Measurements from ENCODE around the gene BUD13.

DNA sequence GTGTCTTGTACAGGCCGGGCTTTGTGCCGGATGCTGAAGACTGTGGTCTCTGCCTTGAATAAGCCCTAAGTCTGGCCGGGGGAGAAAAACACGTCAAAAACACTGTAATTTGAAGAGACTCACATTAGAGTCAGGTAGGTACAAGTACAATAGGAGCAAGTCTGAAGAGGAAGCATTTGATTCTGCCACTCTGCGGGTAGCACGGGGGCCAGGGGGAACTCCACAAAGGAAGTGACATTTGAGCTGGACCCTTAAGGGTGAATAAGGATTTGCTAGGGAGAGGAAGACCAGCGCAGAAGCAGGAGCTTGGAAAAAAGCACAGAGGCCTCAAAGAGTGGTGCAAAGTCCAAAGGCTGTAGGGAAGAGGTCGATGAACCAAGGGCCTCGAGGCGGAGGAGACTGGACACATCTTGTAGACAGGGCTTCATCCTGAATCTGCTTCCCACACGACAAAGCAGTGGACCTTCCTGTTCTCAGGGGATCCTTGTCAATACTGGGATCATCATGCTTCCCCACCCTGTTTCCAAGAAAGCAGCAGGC is 38.7 kb downstream of the BUD13 start:
- TF ChIP-seq, protein P1, sequence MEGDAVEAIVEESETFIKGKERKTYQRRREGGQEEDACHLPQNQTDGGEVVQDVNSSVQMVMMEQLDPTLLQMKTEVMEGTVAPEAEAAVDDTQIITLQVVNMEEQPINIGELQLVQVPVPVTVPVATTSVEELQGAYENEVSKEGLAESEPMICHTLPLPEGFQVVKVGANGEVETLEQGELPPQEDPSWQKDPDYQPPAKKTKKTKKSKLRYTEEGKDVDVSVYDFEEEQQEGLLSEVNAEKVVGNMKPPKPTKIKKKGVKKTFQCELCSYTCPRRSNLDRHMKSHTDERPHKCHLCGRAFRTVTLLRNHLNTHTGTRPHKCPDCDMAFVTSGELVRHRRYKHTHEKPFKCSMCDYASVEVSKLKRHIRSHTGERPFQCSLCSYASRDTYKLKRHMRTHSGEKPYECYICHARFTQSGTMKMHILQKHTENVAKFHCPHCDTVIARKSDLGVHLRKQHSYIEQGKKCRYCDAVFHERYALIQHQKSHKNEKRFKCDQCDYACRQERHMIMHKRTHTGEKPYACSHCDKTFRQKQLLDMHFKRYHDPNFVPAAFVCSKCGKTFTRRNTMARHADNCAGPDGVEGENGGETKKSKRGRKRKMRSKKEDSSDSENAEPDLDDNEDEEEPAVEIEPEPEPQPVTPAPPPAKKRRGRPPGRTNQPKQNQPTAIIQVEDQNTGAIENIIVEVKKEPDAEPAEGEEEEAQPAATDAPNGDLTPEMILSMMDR (IDR thresholded peaks at IDR 0.05; ENCODE audit: poor library complexity, severe bottlenecking): no peak
- TF ChIP-seq REST (IDR thresholded peaks at IDR 0.05; ENCODE audit: borderline replicate concordance): no peak
- TF ChIP-seq MXI1 (conservative IDR thresholded peaks at IDR 0.05; ENCODE audit: poor library complexity, severe bottlenecking): no peak
- no peak for TF ChIP-seq EP300 (conservative IDR thresholded peaks at IDR 0.05; ENCODE audit: poor library complexity, severe bottlenecking)
- TF ChIP-seq POLR2AphosphoS5 (IDR thresholded peaks at IDR 0.05): no peak
- no peak for TF ChIP-seq SMC3 (conservative IDR thresholded peaks at IDR 0.05; ENCODE audit: poor library complexity)
- TF ChIP-seq EZH2 (IDR thresholded peaks at IDR 0.05; ENCODE audit: borderline replicate concordance, insufficient read depth, low read length, poor library complexity, severe bottlenecking): no peak
- TF ChIP-seq RAD21 (conservative IDR thresholded peaks at IDR 0.05): no peak
- TF ChIP-seq TAF1 (IDR thresholded peaks at IDR 0.05; ENCODE audit: low read depth): no peak
